DMS153 treated with DMSO at 0.1 percent for 48 hours (cell line): Measurements from ENCODE around the gene NLN.
A peak's percentile ranks its signal among the peaks of the same experiment; 100 is the strongest.
"Not testable (repeated sequence)": the region's sequence is repeated elsewhere in the genome, so short reads cannot be mapped to it uniquely, and the experiment has no call there.

Source experiments
- DNase-seq: peaks from one replicate; lab custom pipeline; 2025; ENCODE audit not compliant: unreplicated experiment; lab: John Stamatoyannopoulos, UW

The NLN gene

DNA sequence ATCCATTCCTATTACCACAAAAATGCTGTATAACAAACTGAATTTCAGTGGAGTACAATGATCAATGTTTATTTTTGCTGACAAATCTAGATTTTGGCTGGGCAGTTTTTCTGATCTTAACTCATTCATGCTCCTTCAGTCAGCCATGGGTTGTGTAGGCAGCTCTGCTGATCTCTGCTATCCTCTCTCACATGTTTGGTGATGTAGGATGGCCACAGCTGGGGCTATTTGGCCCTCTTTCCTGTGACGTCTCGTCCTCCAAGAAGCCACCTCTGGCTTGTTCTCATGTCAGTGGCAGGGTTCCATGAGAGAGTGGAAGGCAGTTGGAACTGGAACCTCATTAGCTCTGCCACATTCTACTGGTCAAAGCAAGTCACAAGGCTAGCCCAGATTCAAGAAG, 8.9 kb downstream of the NLN start:
- no peak for DNase-seq

GRCh38 chr5:65732046-65732445, 10.0 kb downstream of the NLN start:
- not testable (repeated sequence) for DNase-seq

GRCh38 chr5:65734196-65734775, 12.3 kb downstream of the NLN start:
- DNase-seq = not testable (repeated sequence)

- no peak for DNase-seq
These were observed 12.9 kb downstream of the NLN start for GRCh38 chr5:65734921-65735320.

DNA sequence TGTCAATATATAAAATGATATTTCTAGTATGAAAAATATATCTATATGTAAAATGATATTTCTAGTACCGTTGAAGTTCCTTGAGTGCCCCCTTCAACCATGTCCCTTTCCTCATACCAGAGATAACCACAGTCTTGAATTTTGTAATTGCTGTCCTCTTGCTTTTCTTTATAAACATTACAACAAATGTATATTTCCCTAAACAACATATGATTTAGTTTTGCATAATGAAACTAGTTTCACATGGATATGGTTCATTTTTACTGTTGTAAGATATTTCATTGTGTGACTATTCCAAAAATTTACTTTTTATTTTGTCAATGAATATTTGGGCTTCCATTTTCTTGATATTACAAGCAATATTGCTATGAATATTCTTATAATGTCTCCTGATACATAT, 14.0 kb downstream of the NLN start:
- no peak for DNase-seq

DNA sequence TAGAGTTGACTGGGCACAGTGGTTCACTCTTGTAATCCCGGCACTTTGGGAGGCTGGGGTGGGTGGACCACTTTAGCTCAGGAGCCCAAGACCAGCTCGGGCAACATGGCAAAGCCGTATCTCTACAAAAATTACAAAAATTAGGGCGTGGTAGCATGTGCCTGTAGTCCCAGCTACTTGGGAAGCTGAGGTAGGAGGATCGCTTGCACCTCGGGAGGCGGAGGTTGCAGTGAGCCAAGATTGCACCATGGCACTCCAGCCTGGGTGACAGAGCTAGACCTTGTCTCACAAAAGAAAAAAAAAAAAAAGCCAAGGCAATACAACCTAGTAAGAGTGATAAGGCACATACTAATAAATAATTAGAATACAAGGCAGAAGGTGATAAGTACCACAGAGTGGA, 15.8 kb downstream of the NLN start:
- DNase-seq = no peak

DNA sequence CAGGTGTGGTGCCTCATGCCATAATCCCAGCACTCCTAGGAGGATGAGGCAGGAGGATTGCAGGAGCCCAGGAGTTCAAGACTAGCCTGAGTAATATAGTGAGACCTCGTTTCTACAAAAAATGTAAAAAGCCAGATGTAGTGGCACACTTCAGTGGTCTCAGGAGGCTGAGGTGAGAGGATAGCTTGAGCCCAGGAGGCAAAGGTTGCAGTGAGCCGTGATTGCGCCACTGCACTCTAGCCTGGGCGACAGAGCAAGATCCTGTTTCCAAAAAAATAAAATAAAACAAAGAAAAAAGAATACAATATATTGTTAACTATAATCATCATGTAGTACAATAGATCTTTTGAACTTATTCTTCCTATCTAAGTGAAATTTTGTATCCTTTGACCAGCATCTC, 16.3 kb downstream of the NLN start:
- no peak for DNase-seq

DNA sequence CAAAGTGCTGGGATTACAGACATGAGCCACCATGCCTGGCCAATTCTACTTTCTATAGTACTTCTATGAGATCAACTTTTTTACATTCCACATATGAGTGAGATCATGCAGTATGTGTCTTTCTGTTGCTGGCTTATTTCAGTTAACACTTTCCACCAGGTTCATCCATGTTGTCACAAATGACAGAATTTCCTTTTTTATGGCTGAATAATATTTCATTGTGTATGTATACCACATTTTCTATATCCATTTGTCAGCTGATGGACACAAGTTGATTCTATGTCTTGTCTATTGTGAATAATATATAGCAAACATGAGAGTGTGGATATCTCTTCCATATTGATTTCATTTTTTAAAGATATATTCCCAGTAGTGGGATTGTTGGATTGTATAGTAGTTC, 17.2 kb downstream of the NLN start:
- DNase-seq = no peak

DNA sequence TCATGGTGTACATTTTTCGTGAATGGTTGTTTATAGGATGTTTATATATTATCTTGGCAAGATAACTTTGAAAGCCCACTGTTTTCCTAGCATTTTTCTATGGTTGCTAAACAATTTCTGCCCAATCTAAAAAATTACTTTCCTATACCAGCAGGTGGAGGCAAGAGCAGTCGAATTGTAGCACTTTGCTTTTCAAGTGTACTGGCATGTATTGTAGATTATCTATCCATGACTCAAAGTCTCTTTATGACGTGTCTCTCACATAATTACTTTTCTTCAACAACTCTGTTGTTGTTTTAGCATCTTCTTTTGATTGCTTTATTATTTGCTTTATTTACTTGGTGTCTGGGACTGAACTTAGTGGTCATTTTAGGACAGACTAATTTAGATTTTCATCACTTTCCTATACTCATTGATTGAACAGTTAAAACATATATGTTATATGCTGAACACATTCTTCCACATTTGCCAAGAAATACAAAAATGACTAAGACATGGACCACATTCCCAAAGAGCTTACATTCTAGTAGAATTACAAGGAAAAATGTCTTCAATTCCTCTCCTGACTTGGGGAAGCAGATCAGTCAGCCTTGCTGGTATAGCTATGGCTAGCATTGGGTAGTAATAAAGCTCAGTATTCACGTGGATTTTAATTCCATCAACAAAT, 20.7 kb downstream of the NLN start:
- no peak for DNase-seq

DNA sequence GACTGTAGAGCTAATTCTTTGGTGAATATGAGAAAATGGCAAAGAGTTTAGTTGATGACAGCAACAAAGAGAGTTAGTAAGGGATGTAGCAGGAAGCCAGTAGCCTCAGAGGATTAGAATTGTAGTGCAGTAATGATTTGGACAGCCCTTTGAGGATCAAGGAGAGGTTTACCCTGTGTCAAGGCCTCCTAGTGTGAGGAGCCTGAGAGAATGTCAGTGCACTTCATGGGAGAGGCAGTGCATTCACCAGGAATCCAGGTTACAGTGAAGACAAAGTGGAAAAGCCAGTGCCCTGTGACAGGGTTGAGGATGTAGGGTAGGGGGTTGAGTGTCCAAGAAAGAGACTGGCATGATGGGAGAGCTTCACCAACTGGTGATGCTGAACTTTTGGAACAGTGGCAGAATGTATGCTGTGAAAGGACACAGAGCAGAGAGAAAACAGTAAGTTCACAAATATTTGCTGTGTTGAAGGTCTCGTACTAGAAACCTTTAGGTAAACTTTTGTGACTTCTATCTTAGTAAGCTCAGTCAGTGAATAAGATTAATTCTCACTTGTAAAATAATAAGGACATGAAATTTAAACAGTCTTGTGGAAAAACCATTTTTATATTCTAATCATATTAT, 27.3 kb downstream of the NLN start:
- no peak for DNase-seq

DNA sequence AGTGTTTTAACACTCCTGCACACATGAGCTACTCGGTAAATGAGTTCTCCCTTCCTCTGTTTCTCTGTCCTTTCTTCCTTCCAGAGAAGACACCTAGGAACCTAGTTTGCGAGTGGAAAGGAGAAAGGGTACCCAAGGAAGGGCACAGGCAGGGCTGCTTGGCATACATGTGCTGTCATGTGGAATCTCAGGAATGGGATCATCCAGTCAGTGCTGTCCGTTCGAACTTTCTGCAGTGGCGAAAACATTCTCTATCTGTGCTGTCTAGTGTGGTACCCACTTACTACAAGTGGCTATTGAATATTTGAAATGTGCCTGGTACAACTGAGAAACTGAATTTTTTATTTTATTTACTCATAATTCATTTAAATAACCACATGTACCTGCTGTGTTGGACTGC, 28.0 kb downstream of the NLN start:
- DNase-seq = no peak

GRCh38 chr5:65750938-65751337, 28.9 kb downstream of the NLN start:
- DNase-seq = no peak

DNA sequence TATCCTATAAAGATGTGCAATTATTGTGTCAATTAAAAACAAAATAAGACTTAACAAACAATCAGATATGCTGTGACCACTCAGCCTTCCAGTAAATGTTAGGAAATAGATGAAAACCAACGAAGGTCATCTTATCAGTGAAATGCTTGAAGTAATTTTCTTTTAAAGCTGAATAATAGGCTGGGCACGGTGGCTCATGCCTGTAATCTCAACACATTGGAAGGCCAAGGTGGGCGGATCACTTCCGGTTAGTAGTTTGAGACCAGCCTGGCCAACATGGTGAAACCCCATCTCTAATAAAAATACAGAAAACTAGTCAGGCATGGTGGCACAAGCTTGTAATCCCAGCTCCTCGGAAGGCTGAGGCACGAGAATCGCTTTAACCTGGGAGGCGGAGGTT, 31.2 kb downstream of the NLN start:
- no peak for DNase-seq

- DNase-seq = no peak
These were observed 36.6 kb downstream of the NLN start for GRCh38 chr5:65758546-65759144.

DNA sequence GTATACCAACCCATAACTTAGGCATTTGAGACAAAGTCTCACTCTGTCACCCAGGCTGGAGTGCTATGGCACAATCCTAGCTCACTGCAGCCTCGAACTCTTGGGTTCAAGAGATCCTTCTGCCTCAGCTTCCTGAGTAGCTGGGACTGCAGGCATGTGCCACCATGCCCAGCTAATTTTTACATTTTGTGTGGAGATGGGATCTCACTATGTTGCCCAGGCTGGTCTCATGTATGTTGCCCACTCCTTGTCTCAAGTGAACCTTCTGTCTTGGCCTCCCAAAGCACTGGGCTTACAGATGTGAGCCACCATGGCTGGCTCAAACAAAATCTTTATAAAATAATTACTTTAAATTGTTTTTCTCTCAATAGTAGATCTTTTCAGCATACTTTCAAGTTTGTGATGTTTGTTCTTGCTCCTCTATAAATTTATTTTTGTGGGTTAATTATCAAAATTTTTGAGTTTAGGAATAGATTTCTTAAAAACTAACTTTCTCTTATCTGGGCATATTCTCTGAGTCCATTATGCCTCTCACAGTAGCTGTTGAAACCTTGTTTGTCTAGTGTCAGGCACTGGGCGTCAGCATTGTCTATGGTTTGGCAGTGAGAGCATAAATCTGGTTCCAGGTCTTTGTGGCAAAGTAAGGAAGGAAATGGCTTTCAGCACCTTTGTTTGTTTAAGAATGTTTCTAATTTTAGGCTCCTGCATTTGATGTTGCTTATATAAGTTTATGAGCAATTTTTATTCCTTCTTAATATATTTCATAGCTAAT, 38.7 kb downstream of the NLN start:
- DNase-seq = peak; percentile 28

DNA sequence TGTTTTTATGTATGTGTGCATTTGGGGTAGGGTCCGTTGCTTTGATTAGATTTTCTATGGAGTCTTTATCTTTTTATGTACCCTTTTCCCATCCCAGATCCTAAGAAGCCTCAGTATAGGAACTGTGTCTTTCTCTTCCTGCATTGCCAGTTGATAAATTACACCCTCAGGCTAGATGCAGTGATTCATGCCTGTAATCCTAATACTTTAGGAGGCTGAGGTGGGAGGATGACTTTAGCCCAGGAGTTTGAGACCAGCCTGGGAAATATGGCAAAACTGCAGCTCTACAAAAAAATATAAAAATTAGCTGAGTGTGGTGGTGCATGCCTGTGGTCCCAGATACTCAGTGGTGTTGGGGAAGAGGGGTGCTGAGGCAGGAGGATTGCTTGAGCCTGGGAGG, 40.2 kb downstream of the NLN start:
- DNase-seq = no peak

GRCh38 chr5:65765582-65765981, 43.6 kb downstream of the NLN start:
- no peak for DNase-seq

DNA sequence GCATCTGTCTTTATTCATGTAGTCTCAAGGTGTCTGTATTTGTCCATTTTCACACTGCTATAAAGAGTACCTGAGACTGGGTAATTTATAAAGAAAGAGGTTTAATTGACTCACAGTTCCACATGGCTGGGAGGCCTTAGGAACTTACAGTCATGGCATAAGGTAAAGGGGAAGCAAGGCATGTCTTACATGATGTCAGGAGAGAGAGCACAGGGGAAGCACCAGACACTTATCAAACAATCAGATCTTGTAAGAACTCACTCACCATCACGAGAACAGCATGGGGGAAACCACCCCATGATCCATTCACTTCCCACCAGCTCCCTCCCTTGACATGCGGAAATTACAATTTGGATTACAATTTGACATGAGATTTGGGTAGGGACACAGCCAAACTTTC, 44.2 kb downstream of the NLN start:
- DNase-seq = no peak

GRCh38 chr5:65766781-65767180, 44.8 kb downstream of the NLN start:
- no peak for DNase-seq

- no peak for DNase-seq
These were observed 45.6 kb downstream of the NLN start for GRCh38 chr5:65767565-65767964.

- no peak for DNase-seq
These were observed 46.8 kb downstream of the NLN start for GRCh38 chr5:65768723-65769346.
